Measurements from ENCODE around the gene SDK1.
"Not testable (repeated sequence)": the region's sequence is repeated elsewhere in the genome, so short reads cannot be mapped to it uniquely, and the experiment has no call there.

The SDK1 gene

GRCh38 chr7:3578399-3578798, 277.3 kb downstream of the SDK1 start:
- DNase-seq (ENCODE audit: low spot score), result no peak

GRCh38 chr7:3579638-3580219, 278.7 kb downstream of the SDK1 start:
- no peak for DNase-seq (ENCODE audit: low spot score)

GRCh38 chr7:3582145-3582544, 281.1 kb downstream of the SDK1 start:
- not testable (repeated sequence) for DNase-seq (ENCODE audit: low spot score)

GRCh38 chr7:3585826-3586225, 284.8 kb downstream of the SDK1 start:
- no peak for DNase-seq (ENCODE audit: low spot score)

GRCh38 chr7:3588341-3588740, 287.3 kb downstream of the SDK1 start:
- no peak for DNase-seq (ENCODE audit: low spot score)

- DNase-seq (ENCODE audit: low spot score), result no peak
Measured at GRCh38 chr7:3589752-3590151, 288.7 kb downstream of the SDK1 start.

GRCh38 chr7:3591219-3591618, 290.2 kb downstream of the SDK1 start:
- DNase-seq (ENCODE audit: low spot score), result no peak

- no peak for DNase-seq (ENCODE audit: low spot score)
Measured at GRCh38 chr7:3591944-3592343, 290.9 kb downstream of the SDK1 start.

- DNase-seq (ENCODE audit: low spot score), result no peak
Measured at GRCh38 chr7:3592401-3593134, 291.5 kb downstream of the SDK1 start.

- no peak for DNase-seq (ENCODE audit: low spot score)
Measured at GRCh38 chr7:3594901-3595300, 293.8 kb downstream of the SDK1 start.

- DNase-seq (ENCODE audit: low spot score), result no peak
Measured at GRCh38 chr7:3598854-3599253, 297.8 kb downstream of the SDK1 start.

- no peak for DNase-seq (ENCODE audit: low spot score)
Measured at GRCh38 chr7:3605222-3605621, 304.2 kb downstream of the SDK1 start.

- no peak for DNase-seq (ENCODE audit: low spot score)
Measured at GRCh38 chr7:3606436-3606835, 305.4 kb downstream of the SDK1 start.

- DNase-seq (ENCODE audit: low spot score), result no peak
Measured at GRCh38 chr7:3607847-3608246, 306.8 kb downstream of the SDK1 start.

GRCh38 chr7:3616306-3616705, 315.3 kb downstream of the SDK1 start:
- DNase-seq (ENCODE audit: low spot score), result no peak

- DNase-seq (ENCODE audit: low spot score), result no peak
Measured at GRCh38 chr7:3630081-3630480, 329.0 kb downstream of the SDK1 start.

- no peak for DNase-seq (ENCODE audit: low spot score)
Measured at GRCh38 chr7:3634396-3634795, 333.3 kb downstream of the SDK1 start.

GRCh38 chr7:3636131-3636860, 335.2 kb downstream of the SDK1 start:
- no peak for DNase-seq (ENCODE audit: low spot score)

GRCh38 chr7:3639253-3639652, 338.2 kb downstream of the SDK1 start:
- DNase-seq (ENCODE audit: low spot score), result no peak

GRCh38 chr7:3641582-3641981, 340.5 kb downstream of the SDK1 start:
- no peak for DNase-seq (ENCODE audit: low spot score)

- no peak for DNase-seq (ENCODE audit: low spot score)
Measured at GRCh38 chr7:3643091-3643490, 342.0 kb downstream of the SDK1 start.

GRCh38 chr7:3648276-3648675, 347.2 kb downstream of the SDK1 start:
- no peak for DNase-seq (ENCODE audit: low spot score)

GRCh38 chr7:3649250-3649649, 348.2 kb downstream of the SDK1 start:
- no peak for DNase-seq (ENCODE audit: low spot score)
